ENCODE measurements around the gene ADARB2.
"Not testable (repeated sequence)": the region's sequence is repeated elsewhere in the genome, so short reads cannot be mapped to it uniquely, and the experiment has no call there.

Gene ADARB2

DNA sequence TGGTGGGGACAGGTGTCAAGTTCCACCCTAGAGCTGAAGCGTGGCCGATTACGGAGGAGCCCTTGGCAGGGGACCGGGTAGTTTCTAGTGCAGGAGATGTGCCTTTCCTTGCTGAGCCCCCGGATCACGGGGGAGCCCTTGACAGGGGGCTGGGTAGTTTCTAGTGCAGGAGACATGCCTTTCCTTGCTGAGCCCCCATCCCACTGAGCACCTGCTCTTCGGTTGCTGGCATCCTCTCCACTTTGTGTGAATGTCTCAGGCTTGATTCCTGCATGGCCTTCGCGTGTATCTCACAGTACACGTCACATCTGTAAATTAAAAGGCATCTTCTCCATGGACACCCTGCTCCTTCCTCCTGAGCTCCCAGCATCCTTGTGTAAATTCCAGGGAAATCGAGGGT is 263.5 kb downstream of the ADARB2 start:
- FAIRE-seq, result no peak

DNA sequence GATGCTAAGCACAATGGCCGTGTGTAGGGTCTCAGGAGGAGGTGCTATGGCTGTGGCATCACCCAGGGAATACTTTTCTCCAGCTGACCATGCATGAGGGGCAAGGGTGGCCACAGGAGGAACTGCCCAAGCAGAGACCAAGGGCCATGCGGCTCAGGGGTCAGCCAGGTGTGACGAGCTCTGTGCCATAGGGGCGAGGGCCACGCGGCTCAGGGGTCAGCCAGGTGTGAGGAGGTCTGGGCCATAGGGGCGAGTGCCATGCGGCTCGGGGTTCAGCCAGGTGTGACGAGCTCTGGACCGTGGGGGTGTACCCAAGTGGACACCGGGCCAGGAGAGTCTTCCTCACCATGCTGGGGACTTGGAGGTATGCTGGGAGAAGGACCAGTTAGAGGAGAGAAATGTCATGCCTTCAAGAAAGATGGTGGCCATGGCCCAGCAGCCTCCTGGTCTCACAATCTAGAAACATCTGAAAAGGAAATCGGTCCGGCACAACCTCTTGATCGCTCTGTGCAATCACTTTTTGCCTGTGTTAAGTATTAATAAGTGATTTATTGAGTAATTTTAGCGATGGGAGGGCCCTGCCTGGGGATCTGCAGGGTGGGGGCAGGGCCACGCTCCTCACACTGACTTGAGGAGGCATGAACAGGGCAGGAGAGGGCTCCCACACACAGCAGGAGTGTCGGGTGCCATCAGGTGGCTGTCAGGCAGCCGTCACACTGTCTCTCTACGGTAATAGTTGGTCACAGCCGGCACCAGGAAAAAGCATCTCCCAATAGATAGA is 265.0 kb downstream of the ADARB2 start:
- no peak for FAIRE-seq
- TF ChIP-seq POLR2AphosphoS5 (IDR thresholded peaks at IDR 0.05; ENCODE audit: low read depth, low read length) (no peak), TAF1 (IDR thresholded peaks at IDR 0.05; ENCODE audit: low read depth, low read length) (no peak), POU2F2 (IDR thresholded peaks at IDR 0.05; ENCODE audit: low read depth, low read length) (no peak), SPI1 (IDR thresholded peaks at IDR 0.05; ENCODE audit: low read depth, low read length) (no peak), POLR2A (IDR thresholded peaks at IDR 0.05; ENCODE audit: low read depth, low read length) (no peak), PAX5 (IDR thresholded peaks at IDR 0.05; ENCODE audit: insufficient read depth, low read length, severe bottlenecking) (no peak)
- no peak for DNase-seq (ENCODE audit: insufficient read length, low spot score)

More for the DNA sequence above, 263.5 kb downstream of the ADARB2 start:
- DNase-seq (ENCODE audit: insufficient read length, low spot score), result no peak
- no peak for TF ChIP-seq POLR2AphosphoS5 (IDR thresholded peaks at IDR 0.05; ENCODE audit: low read depth, low read length)
- no peak for TF ChIP-seq SPI1 (IDR thresholded peaks at IDR 0.05; ENCODE audit: low read depth, low read length)
- no peak for TF ChIP-seq TAF1 (IDR thresholded peaks at IDR 0.05; ENCODE audit: low read depth, low read length)
- no peak for TF ChIP-seq POLR2A (IDR thresholded peaks at IDR 0.05; ENCODE audit: low read depth, low read length)
- no peak for TF ChIP-seq PAX5 (IDR thresholded peaks at IDR 0.05; ENCODE audit: insufficient read depth, low read length, severe bottlenecking)
- no peak for TF ChIP-seq POU2F2 (IDR thresholded peaks at IDR 0.05; ENCODE audit: low read depth, low read length)

DNA sequence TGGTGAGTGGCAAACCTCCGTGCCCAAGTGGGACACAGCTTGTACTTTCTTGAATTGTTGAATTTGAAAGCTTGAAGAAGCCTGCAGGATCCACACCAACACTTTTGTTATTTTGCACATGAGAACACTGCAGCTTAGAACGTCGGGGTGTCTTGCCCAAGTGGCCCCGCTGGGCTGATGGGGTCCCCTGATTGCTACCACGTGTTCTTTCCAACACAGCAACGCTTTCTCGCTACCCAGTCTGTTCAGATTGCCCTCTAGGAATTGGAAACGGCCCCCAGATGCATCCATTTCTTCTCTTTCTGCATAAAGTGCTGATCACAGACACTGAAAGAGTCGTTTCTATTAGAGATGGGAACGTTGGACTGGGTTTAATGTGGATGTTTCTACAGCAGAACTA is 268.5 kb downstream of the ADARB2 start:
- DNase-seq (ENCODE audit: insufficient read length, low spot score) (no peak), FAIRE-seq (no peak)
- TF ChIP-seq SPI1 (IDR thresholded peaks at IDR 0.05; ENCODE audit: low read depth, low read length) (no peak), TAF1 (IDR thresholded peaks at IDR 0.05; ENCODE audit: low read depth, low read length) (no peak), POU2F2 (IDR thresholded peaks at IDR 0.05; ENCODE audit: low read depth, low read length) (no peak), PAX5 (IDR thresholded peaks at IDR 0.05; ENCODE audit: insufficient read depth, low read length, severe bottlenecking) (no peak), POLR2A (IDR thresholded peaks at IDR 0.05; ENCODE audit: low read depth, low read length) (no peak), POLR2AphosphoS5 (IDR thresholded peaks at IDR 0.05; ENCODE audit: low read depth, low read length) (no peak)

DNA sequence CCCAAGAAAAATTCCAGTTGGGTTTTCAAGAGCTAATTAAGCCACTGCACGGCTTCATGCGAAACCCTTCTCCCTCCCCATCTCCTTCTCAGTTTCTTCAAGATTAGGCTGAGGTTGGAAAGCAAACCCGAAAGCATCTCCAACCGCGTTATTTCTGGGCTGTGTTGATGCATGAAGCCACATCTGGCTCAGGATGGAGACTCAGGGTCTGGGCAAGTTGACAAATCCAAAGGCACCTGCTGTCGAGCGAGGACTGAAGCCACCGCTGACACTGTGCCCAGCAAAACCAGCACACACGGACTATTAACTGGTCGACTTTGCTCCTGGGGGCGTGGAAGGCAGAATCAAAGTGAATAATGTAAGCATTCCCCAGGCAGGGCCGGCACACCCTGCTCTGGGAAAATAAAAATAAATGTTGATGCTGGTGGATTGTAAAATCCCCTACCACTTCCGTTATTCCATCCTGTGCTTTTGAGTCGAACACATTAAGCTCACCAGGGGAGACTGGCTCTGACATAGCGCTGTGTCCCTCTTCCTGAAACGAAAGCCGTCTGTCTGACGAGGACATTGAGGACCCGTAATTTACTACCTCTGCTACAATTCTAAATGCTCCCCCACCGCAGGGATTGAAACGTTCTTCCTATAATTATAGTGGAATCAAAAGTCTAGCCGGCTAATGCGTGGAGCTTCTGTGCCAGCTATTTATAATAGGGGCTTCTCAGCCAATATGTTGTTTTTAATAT is 269.8 kb downstream of the ADARB2 start:
- no peak for TF ChIP-seq POU2F2 (IDR thresholded peaks at IDR 0.05; ENCODE audit: low read depth, low read length)
- TF ChIP-seq PAX5 (IDR thresholded peaks at IDR 0.05; ENCODE audit: insufficient read depth, low read length, severe bottlenecking), result no peak
- no peak for TF ChIP-seq SPI1 (IDR thresholded peaks at IDR 0.05; ENCODE audit: low read depth, low read length)
- TF ChIP-seq POLR2A (IDR thresholded peaks at IDR 0.05; ENCODE audit: low read depth, low read length), result no peak
- TF ChIP-seq POLR2AphosphoS5 (IDR thresholded peaks at IDR 0.05; ENCODE audit: low read depth, low read length), result no peak
- TF ChIP-seq TAF1 (IDR thresholded peaks at IDR 0.05; ENCODE audit: low read depth, low read length), result no peak
- DNase-seq (ENCODE audit: insufficient read length, low spot score), result no peak
- no peak for FAIRE-seq

DNA sequence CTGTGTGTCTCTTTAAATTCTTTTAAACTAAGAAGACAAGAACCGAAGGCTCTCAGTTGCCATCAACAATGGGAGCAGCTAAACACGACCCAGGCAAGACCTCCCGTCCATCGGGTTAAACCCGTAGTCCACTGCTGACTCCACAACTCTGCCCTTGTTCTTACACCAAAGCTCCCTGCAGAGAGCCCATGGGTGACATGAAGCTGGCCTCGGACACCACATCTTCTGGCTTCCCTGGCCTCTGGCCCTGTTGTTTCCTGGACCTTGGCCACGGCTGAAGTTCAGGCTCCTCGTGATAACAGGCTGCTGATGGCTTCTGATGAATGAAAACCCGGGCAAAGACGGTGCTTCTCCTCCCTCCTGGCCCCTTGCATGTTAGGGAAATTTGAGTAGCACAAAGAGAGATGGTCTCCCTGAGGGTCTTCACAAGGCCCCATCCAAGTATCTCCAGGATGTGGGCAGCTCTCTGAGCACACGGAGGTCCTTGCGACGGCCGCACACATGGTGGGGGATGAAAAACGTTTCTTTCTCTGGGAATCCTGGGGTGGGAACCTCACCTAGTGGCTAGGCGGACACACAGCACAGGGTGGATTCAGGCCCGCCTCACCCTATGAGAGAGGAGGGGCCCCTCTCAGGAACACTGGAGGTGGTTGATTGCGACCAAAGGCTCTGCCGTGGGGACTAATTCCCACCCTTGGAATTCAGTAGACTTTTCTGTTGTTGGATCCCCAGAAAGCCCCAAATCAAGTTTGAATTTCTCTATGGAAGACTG is 271.1 kb downstream of the ADARB2 start:
- DNase-seq (ENCODE audit: insufficient read length, low spot score) (no peak), FAIRE-seq (peak; percentile 26)
- no peak for TF ChIP-seq POU2F2 (IDR thresholded peaks at IDR 0.05; ENCODE audit: low read depth, low read length)
- TF ChIP-seq PAX5 (IDR thresholded peaks at IDR 0.05; ENCODE audit: insufficient read depth, low read length, severe bottlenecking), result no peak
- no peak for TF ChIP-seq POLR2A (IDR thresholded peaks at IDR 0.05; ENCODE audit: low read depth, low read length)
- no peak for TF ChIP-seq TAF1 (IDR thresholded peaks at IDR 0.05; ENCODE audit: low read depth, low read length)
- TF ChIP-seq SPI1 (IDR thresholded peaks at IDR 0.05; ENCODE audit: low read depth, low read length), result no peak
- no peak for TF ChIP-seq POLR2AphosphoS5 (IDR thresholded peaks at IDR 0.05; ENCODE audit: low read depth, low read length)

DNA sequence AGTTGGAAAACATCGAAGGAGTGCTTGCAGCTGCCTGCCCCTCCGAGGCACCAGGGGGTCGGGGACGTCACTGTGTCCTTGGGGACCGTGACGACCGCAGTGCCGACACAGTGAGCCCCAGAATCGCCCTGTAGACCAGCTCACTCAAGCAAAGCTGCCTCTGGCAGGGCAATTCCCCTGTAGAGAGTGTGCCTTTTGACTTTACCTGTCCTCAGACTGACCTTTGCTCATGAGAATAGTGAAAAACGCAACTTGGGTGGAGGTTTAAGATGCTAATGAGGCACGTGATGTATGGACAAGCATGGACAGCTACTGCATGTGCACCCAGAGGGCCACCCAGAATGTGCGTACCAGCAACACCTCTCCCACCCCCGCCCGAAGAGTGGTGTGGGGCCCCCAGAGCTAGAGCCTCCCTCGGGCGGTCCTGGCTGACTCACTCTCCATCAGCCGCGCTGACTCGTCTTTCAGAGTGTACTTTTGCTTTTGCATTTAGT is 271.9 kb downstream of the ADARB2 start:
- FAIRE-seq, result peak; percentile 78
- no peak for TF ChIP-seq PAX5 (IDR thresholded peaks at IDR 0.05; ENCODE audit: insufficient read depth, low read length, severe bottlenecking)
- no peak for TF ChIP-seq POLR2AphosphoS5 (IDR thresholded peaks at IDR 0.05; ENCODE audit: low read depth, low read length)
- TF ChIP-seq SPI1 (IDR thresholded peaks at IDR 0.05; ENCODE audit: low read depth, low read length), result no peak
- TF ChIP-seq POU2F2 (IDR thresholded peaks at IDR 0.05; ENCODE audit: low read depth, low read length), result no peak
- no peak for TF ChIP-seq POLR2A (IDR thresholded peaks at IDR 0.05; ENCODE audit: low read depth, low read length)
- no peak for TF ChIP-seq TAF1 (IDR thresholded peaks at IDR 0.05; ENCODE audit: low read depth, low read length)
- no peak for DNase-seq (ENCODE audit: insufficient read length, low spot score)

DNA sequence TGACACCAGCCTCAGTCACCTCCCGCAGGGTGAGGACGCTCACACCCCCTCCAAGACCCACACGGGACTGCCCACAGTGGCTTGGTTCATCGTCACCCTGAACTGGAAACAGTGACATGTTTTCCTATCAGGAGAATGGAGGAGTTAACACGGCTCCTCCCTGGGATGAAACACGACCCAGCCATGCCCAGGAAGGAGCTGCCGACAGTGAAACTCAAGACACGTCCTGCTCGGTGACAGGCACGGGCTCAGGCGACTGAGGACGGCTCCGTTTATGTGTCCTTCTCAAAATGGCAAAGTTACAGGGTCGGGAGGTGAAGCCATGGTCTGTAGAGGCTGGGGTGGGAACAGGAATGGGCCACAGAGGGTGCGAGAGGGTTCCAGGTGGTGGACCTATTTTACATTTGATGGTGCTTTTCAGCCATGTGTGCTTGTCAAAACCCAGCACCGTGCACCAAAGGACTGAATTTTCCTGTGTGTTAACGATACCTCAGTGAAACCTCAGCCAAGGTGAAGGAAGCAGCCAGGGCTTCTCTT is 272.4 kb downstream of the ADARB2 start:
- peak; percentile 26 for FAIRE-seq
- no peak for DNase-seq (ENCODE audit: insufficient read length, low spot score)
- TF ChIP-seq POLR2AphosphoS5 (IDR thresholded peaks at IDR 0.05; ENCODE audit: low read depth, low read length) (no peak), TAF1 (IDR thresholded peaks at IDR 0.05; ENCODE audit: low read depth, low read length) (no peak), SPI1 (IDR thresholded peaks at IDR 0.05; ENCODE audit: low read depth, low read length) (no peak), PAX5 (IDR thresholded peaks at IDR 0.05; ENCODE audit: insufficient read depth, low read length, severe bottlenecking) (no peak), POLR2A (IDR thresholded peaks at IDR 0.05; ENCODE audit: low read depth, low read length) (no peak), POU2F2 (IDR thresholded peaks at IDR 0.05; ENCODE audit: low read depth, low read length) (no peak)

DNA sequence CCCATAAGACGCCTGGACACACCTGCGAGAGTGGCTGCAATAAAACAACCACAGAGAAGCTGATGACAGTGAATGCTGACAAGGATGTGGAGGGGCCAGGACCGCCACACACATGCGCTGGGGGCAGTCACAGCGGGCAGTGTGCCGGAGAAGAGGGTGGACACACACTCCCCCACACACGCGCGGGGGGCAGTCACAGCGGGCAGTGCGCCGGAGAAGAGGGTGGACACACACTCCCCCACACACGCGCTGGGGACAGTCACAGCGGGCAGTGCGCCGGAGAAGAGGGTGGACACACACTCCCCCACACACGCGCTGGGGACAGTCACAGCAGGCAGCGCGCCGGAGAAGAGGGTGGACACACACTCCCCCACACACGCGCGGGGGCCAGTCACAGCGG is 273.4 kb downstream of the ADARB2 start:
- FAIRE-seq; DNase-seq (ENCODE audit: insufficient read length, low spot score): not testable (repeated sequence)
